ENCODE measurements around the gene COBL.

The COBL gene

GRCh38 chr7:51142741-51143385 lies 173.7 kb downstream of the COBL start:
- Histone ChIP-seq H3F3A (ENCODE audit: control insufficient read depth, insufficient read depth) (no peaks in the 10 kb centered on the region), H3K9me2 (replicated peaks; ENCODE audit: control insufficient read depth, low read length) (no peaks in the 10 kb centered on the region), H3K4me3 (ENCODE audit: low read length) (no peak overlapping the region), H3K36me3 (ENCODE audit: control insufficient read depth, low read length) (no peaks in the 10 kb centered on the region), H4K20me1 (ENCODE audit: control insufficient read depth, insufficient read depth, low read depth, low read length) (no peaks in the 10 kb centered on the region), H3K4me1 (ENCODE audit: control insufficient read depth, low read length) (peaks cover 9% of the 10 kb centered on the region; the same call in 1 of the 2 replicates), H3K9me3 (ENCODE audit: control insufficient read depth, insufficient read depth, low read length) (peaks cover 12% of the 10 kb centered on the region), H3K27me3 (ENCODE audit: control insufficient read depth, low read length) (0 out of 2 replicates have a peak, but pooled peaks cover 4% of the 10 kb centered on the region), H3K79me2 (ENCODE audit: control insufficient read depth, low read length) (no peaks in the 10 kb centered on the region), H3K4me2 (ENCODE audit: low read length) (no peak overlapping the region), H3K27ac (ENCODE audit: low read depth, low read length) (no peak overlapping the region)
- TF ChIP-seq, protein P1, sequence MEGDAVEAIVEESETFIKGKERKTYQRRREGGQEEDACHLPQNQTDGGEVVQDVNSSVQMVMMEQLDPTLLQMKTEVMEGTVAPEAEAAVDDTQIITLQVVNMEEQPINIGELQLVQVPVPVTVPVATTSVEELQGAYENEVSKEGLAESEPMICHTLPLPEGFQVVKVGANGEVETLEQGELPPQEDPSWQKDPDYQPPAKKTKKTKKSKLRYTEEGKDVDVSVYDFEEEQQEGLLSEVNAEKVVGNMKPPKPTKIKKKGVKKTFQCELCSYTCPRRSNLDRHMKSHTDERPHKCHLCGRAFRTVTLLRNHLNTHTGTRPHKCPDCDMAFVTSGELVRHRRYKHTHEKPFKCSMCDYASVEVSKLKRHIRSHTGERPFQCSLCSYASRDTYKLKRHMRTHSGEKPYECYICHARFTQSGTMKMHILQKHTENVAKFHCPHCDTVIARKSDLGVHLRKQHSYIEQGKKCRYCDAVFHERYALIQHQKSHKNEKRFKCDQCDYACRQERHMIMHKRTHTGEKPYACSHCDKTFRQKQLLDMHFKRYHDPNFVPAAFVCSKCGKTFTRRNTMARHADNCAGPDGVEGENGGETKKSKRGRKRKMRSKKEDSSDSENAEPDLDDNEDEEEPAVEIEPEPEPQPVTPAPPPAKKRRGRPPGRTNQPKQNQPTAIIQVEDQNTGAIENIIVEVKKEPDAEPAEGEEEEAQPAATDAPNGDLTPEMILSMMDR (IDR thresholded peaks at IDR 0.05; ENCODE audit: low read depth, low read length, poor library complexity, severe bottlenecking) = no peak
- TF ChIP-seq EZH2phosphoT487 (IDR thresholded peaks at IDR 0.05; ENCODE audit: borderline replicate concordance, low read length) = no peak

DNA sequence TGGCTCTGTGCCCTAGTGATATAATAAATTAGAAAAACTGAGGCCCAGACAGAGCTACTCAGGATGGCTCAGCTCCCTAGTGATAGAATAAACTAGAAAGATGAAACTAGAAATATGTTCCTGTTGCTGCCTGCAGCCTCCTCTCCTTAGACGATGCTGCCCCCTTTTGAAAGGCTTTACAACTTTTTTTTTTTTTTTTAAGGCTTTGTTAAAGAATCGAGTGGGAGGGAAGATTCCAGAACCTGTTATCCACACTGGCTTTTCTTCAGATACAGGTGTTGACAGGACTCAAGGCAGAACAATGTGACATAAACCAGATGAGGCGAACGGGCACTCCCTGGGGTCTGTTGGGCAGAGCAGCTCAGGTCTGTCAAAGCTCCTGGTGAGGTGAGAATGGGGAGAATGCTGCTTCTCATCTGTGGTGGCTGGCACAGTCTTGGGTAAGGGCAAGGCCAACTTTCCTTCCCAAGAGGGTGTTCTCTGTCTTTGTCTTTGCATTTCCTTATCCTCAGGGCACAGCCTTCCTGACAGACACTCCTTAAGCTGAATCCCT lies 175.1 kb downstream of the COBL start:
- Histone ChIP-seq H3F3A (ENCODE audit: control insufficient read depth, insufficient read depth) (no peaks in the 10 kb centered on the region), H3K27ac (ENCODE audit: low read depth, low read length) (no peak overlapping the region), H3K79me2 (ENCODE audit: control insufficient read depth, low read length) (no peaks in the 10 kb centered on the region), H3K9me2 (replicated peaks; ENCODE audit: control insufficient read depth, low read length) (no peaks in the 10 kb centered on the region), H4K20me1 (ENCODE audit: control insufficient read depth, insufficient read depth, low read depth, low read length) (no peaks in the 10 kb centered on the region), H3K4me2 (ENCODE audit: low read length) (no peak overlapping the region), H3K36me3 (ENCODE audit: control insufficient read depth, low read length) (no peaks in the 10 kb centered on the region), H3K9me3 (ENCODE audit: control insufficient read depth, insufficient read depth, low read length) (peaks cover 3% of the 10 kb centered on the region), H3K27me3 (ENCODE audit: control insufficient read depth, low read length) (0 out of 2 replicates have a peak, but pooled peaks cover 4% of the 10 kb centered on the region), H3K4me1 (ENCODE audit: control insufficient read depth, low read length) (peaks cover 9% of the 10 kb centered on the region; the same call in 1 of the 2 replicates), H3K4me3 (ENCODE audit: low read length) (no peak overlapping the region)
- TF ChIP-seq EZH2phosphoT487 (IDR thresholded peaks at IDR 0.05; ENCODE audit: borderline replicate concordance, low read length) = no peak
- TF ChIP-seq, protein P1 (IDR thresholded peaks at IDR 0.05; ENCODE audit: low read depth, low read length, poor library complexity, severe bottlenecking) = peak; percentile 58

DNA sequence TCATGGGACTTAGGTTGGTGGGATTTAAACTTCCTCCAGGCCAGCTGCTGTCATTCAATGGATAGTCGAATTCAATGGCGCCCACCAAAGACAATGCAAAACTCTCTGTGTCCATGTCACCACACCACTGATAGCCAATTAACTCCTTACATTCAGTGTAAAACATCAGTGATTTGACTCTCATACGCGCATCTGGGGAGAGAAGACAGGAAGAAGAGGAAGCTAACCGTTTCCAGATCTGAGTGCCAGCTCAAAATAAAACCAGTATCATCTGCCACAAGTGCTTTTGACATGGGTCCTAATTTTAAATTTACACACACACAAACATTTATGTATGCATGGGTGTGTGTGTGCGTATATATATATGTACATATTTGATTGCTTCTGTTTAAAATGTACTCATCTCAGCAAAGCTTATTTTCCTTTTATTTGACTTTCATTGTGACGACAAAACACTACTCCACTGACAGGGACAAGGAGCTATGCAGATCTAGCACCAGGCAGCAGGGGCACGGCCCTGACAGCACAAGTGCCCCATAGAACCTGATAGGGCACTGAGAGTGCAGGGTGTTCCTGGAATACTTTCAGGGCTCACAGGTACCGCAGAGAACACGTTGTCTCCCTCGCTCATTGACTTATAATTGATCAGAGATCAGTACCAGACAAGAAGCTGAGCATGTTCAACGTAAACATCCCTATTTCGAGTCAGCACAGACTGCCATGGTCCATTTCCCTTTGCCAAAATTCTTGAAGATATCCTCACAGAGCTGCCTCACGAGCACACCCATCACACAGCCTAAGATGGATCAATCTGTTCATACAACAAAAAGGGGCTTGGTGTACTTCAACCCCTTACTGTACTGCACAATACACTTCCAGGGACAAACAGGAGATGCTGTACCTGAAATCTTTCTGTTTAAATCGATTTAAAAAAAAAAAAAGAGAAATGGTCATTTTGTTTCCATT lies 176.1 kb downstream of the COBL start:
- Histone ChIP-seq H3K4me1 (ENCODE audit: control insufficient read depth, low read length) (peaks cover 9% of the 10 kb centered on the region; the same call in 1 of the 2 replicates), H4K20me1 (ENCODE audit: control insufficient read depth, insufficient read depth, low read depth, low read length) (no peaks in the 10 kb centered on the region), H3K4me2 (ENCODE audit: low read length) (no peak overlapping the region), H3K9me3 (ENCODE audit: control insufficient read depth, insufficient read depth, low read length) (no peaks in the 10 kb centered on the region), H3K36me3 (ENCODE audit: control insufficient read depth, low read length) (no peaks in the 10 kb centered on the region), H3K79me2 (ENCODE audit: control insufficient read depth, low read length) (no peaks in the 10 kb centered on the region), H3F3A (ENCODE audit: control insufficient read depth, insufficient read depth) (no peaks in the 10 kb centered on the region), H3K27ac (ENCODE audit: low read depth, low read length) (no peak overlapping the region), H3K27me3 (ENCODE audit: control insufficient read depth, low read length) (0 out of 2 replicates have a peak, but pooled peaks cover 4% of the 10 kb centered on the region), H3K4me3 (ENCODE audit: low read length) (no peak overlapping the region), H3K9me2 (replicated peaks; ENCODE audit: control insufficient read depth, low read length) (no peaks in the 10 kb centered on the region)
- TF ChIP-seq, protein P1 (IDR thresholded peaks at IDR 0.05; ENCODE audit: low read depth, low read length, poor library complexity, severe bottlenecking) = no peak
- TF ChIP-seq EZH2phosphoT487 (IDR thresholded peaks at IDR 0.05; ENCODE audit: borderline replicate concordance, low read length) = no peak
